ENCODE measurements around the gene LAMC2.

DNA sequence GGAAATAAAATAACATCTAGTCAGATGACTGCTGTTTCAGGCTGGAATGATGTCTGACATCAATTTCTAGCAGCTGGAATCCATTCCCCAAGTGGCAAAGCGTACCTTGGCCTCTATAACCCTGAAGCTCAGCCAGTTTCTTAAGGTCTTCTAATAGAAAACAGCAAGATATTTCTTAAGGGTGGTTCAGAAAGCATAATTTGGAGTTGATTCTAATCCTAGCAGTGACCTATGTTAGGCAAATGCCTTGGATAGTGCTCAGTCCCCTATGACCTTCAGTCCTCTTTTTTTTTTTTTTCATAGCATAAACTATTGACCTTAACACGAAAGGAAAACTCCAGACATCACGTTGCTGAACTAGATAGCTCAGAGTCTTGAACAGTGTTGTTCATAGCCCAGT is 56.5 kb downstream of the LAMC2 start:
- TF ChIP-seq CTCF (conservative IDR thresholded peaks at IDR 0.05; ENCODE audit: low read depth, low read length) (no peak), EZH2 (IDR thresholded peaks at IDR 0.05; ENCODE audit: borderline replicate concordance, low read depth, low read length, poor library complexity, severe bottlenecking) (no peak)

Data from A673 (cell line).